HG03457 (cell line): ENCODE measurements around the gene PLXNA4.

Experiments used
- ATAC-seq: cut with Tn5 transposase; IDR thresholded peaks from one replicate; pipeline ENCODE4 v1.9.1; 2021; ENCODE audit warnings: moderate number of reproducible peaks; ENCODE audit not compliant: unreplicated experiment

The PLXNA4 gene

DNA sequence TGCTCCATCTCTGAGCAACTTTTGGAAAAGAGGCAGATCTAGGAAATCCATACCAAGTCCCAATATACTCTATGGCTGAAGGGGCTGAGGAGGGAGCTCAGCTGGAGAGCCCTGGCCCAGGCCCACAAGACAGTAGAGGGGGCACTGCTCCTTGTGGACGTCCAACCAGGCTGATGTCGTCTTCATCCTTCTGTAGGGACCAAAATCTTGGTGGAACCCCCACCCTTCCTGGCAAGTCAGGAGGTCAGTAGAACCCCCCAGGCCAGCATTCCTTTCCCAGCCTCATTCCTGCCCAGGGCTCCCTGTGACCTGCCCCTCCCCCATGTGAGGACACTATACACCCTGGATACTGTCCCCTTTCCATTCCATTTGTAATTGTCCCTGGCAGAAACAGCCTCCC lies 152.0 kb downstream of the PLXNA4 start:
- ATAC-seq: no peak

DNA sequence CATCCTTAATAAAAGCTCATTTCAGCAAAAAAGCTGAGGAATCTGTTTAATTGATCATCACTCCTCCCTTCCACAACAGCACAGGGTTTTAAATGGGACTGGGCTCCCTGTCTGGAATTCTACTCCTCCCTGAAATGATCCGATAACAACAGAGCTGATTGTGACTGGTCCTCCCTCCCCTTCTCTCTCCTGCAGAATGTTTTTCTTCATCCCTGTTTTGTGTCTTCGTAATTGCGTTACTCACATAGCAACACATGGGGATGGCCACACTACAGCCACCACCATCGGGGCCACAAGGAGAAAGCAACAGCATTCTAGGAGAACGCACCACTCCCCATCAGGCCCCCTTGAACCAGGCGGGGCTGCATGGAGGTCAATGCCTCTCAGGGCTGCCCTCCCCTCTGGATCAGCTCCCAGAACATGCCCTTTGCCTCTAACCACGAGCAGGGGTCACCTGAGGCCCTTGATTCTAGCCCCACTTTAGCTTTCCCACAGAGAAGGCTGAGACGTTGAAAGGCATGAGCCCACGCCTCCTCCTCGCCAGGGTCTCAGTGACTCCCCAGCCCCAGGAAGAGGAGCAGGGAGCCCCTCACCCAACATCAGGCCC lies 152.6 kb downstream of the PLXNA4 start:
- ATAC-seq: no peak

DNA sequence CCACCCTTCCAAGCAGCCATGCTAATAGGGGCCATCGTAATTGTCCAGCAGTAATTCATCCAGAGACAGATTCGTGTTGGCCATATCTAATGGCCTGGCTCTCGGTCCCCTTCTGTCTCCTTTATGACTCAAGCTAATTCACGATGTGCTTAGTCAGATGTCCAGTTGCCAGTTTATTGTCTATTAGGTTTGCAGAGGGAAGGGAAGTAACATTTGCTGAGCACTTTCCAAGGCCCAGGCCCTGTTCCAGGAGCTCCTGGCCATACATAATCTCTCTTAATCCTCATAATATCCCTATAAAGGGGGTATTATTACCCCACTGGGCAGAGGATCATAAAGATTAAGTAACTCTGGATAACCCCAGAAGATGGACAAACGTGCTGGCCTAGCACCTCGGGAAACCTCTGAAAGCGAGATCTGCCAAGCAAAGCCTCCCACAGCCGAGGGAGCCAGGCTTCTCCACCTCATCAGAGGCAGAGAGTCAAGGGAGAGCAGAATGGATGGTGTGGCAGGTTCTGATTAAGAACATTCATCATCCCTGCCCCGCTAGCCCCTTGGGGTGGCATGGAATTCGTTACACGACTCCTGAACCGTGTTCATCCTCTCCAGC lies 153.7 kb downstream of the PLXNA4 start:
- no peak for ATAC-seq

DNA sequence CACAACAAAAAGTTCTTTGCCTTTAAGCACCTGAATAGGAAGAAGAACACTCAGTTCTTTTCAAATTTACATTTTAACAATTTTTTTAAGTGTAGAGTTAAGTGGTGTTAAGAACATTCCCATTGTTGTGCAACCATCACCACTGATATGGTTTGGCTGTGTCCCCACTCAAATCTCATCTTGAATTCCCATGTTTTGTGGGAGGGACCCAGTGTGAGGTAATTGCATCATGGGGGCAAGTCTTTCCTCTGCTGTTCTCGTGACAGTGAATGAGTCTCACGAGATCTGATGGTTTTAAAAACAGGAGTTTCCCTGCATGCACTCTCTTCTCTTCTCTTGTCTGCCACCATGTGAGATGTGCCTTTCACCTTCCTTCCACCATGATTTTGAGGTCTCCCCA lies 155.7 kb downstream of the PLXNA4 start:
- no peak for ATAC-seq

DNA sequence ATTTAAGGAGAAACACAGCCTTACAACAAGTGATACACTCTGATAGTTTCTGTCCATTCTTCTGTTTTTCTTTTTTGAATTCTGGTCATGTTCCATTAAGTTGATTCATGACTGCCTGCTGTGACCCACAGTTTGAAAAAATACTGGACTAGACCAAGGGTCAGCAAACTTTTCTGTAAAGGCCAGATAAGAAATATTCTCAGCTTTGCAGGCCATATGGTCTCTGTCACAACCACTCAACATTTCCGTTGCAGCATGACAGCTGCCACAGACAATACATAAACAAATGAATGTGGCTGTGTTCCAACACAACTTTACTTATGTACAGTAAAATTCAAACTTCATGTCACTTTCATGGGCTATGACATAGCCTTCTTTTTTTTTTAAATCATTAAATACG lies 156.7 kb downstream of the PLXNA4 start:
- no peak for ATAC-seq

DNA sequence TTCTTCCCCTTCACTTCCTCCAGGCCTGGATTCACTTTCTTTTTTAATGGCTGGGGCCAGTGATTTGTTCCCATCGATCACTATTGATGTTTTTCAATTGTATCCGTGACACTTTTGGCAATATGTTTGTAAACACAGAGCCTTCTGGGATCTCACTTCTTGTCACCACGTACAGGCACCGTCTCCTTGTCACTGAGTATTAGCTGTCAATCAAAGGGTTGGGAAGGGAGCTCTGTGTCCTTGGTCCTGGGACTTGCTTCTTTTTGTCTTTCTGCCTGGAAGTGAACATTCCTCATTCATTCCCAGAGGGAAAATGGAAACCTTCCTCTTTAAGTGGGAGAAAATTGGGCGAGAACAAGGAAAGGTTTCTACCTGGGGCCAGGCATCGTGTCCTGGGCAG lies 157.4 kb downstream of the PLXNA4 start:
- ATAC-seq: no peak

DNA sequence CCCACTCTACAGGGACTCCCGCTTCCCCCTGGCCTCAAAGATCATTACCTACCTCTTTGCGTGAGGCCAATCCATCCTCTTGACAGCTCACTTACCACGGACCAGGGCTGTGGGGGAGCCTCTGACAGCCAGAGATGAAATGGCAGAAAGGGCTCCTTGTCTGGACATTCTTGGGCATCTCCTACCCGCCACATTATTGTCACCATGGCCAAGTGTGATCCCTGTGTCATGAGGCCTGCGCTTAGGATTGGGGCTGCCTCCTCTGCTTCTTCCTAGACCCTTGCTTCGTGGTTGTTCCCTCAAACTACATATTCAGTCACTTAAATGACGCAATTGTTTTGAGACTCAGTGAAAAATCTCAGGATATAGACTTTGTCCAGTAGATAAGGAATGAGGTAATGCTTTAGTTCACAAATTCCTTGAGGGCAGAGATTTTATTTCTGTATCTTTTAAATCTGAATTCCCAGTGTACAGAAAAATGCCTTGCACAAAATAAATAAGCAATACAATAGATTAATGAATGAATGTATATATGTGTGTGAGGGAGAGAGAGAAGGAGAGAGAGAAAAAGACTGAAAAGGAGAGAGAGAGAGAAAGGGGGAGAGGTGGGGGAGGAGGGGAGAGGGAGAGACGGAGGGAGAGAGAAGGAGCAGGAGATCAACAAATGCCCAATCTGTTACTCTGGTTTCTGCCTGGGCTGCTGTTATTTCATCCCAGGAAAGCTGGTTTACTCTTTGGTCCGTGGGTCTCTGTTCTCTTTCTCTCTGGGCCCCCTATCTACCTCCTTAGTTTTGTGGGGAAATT lies 159.0 kb downstream of the PLXNA4 start:
- ATAC-seq: no peak

DNA sequence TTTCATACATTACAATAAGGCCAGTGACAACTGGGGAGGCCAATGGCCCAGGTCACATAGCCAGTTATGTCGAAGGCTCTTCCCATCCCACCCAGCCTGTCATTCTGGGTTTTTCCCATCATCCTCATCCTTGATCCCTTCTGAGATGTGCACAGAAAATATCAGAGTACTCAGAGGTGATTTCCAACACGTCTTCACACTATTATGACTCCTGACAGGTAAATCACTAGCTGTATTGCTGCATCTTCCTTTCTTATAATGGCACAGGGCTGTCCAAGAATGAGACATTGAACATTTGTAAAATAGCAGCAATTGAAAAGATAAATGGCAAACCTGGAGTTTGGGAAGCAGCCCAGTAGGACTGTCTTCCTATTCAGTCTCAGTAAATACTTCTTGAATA lies 159.9 kb downstream of the PLXNA4 start:
- no peak for ATAC-seq

DNA sequence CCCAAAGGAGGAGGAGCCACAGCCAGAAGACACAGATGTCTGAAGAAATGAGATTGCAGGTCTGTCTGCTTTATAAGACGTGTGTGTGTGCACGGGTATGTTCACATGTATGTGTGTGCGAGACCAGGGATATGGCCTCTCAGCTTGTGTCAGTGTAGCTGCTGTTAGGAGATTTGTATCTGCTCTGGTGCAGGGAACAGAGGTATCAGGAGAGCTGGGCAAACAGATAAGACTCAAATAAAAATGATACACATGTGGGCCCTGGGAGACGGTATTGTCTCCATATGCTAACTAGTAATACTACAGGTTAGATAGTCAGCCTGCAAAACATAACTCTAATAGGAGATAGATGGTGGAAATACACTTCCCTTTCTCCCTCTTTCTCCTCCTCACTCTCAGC lies 161.0 kb downstream of the PLXNA4 start:
- no peak for ATAC-seq

DNA sequence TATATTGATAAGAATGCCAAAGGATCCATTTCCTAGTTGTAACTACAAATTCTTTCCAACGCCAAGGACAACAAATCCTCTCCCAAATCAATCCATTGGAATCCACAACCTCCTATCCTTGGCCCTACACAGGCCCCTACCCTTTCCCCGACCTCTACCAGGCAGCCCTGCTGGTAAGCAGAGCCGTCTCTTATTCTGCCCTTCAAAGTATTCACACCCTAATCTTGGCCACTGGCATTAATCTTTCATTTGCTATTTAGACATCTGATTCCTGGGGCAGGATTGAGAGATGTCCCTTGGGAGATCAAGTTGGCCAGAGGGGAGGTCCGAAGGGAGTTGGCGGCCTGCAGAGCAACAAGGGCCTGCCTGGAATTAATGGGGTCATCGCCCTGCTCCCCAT lies 161.4 kb downstream of the PLXNA4 start:
- no peak for ATAC-seq

DNA sequence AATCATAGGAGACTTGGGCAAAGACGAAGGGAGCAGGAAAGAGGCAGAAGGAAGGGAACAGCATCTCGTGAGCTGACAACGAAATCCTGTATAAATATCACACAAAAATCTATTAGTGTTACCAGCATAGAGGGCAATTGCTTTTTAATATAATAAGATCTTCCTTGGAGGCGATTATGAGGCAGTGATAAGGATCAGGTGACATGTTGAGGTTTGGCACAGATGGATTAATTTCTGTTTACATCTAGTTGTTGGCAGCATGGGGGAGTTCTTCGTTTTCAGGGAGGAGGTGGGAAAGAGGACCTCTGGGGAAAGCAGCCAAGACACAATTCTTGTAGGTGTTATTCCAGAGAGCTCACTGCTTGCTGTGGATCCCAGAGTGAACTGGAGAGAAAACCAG lies 163.8 kb downstream of the PLXNA4 start:
- no peak for ATAC-seq

DNA sequence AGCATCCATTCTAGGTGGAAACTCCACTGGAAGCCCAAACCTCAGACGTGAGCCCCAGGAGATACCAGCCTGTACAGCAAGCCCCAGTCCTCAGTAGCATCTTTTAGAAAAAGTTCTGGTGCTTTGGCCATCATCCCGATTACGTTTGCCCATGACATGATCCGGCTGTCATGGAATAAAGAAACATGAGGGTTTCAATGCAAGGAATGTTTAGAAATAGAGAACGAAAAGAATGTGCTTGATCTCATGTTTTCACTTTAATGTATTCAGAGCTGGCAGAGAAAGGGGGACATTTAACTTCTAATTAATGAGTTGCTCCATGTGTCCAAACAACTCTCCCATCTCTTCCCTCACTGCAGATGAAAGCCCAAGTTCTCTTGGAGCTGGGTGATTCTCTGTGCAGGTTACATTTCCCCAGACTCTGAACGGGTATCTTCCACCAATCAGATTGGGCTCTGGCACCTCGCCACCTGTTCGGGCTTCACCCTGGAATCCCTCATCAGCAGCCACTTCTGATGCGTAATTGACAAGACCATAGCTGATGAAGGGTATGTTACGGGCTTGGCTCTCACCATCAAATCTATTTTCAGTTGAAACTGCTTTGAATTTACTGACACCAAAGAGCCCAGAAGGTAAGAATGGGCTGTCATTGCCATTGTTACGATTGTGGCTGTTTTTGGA lies 165.3 kb downstream of the PLXNA4 start:
- ATAC-seq: no peak

DNA sequence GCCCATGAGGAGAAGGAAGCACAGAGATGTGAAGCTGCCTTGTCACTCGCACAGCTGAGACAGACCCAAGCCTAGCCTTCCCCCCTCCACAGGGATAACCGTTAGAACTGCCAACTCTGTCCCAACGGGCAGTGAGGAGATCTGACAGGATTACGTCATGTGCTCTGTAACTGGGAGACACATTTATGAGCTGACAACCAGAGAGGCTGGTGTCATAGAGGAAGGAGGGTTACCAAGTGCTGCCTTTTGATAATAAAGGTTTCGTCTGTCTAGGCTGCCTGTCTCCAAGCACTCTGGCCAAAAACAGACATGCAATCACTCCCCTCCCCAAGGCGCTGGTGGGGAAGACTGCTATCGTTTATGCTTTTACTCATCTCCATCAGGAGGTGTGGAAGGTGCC lies 165.9 kb downstream of the PLXNA4 start:
- ATAC-seq: no peak

DNA sequence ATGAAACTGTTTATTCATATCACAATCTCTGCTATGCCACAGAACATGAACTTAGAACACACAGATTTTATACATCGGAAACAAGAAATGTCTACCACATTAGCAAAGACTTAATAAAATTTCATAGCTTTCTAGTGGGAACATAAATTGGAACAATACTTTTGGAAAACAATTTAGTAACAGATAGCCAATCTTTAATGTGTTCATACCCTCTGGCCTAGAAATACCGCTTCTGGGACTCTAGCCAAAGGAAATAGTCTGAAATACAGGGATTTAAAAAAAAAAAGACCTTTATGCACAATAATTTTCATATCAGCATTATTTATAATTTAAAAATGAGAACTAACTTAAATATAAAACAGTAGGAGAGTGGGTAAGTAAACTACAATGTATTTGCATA lies 168.5 kb downstream of the PLXNA4 start:
- no peak for ATAC-seq

DNA sequence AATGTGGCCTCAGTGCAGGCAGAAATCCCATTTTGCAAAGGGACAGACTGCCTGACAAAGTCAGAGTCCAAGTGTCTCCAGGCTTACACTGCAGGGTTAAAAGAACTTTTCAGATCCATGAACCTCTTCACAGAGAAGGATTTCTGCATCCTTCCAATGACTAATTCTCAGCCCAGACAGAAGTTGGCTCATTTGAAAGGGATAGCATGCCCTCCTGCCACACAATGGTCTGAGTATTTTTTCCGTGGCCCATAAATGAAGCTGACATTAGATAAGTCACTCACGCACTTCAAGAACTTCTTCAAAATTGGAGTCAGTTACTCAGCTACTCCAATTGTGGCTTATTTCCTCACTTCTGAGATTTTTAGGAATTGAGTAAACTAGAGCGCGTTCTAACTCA lies 170.2 kb downstream of the PLXNA4 start:
- no peak for ATAC-seq

DNA sequence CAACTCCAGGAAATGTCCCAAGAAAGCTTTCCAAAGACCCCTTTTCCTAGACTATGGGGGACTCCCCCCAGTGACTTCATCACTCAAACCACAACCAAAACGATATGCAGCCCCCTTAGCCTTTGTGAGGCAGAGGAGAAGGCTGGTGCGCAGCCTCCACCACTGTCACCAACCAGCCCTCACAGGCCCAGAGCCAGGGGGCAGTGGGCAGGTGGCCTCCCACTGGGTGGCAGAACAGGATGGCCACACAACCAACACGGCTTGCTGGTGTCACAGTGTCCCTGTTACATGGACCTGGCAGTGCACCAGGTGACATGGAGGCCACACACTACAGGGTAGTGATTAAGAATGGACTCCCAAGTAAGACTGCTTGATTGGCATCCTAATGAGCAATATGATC lies 172.0 kb downstream of the PLXNA4 start:
- no peak for ATAC-seq

DNA sequence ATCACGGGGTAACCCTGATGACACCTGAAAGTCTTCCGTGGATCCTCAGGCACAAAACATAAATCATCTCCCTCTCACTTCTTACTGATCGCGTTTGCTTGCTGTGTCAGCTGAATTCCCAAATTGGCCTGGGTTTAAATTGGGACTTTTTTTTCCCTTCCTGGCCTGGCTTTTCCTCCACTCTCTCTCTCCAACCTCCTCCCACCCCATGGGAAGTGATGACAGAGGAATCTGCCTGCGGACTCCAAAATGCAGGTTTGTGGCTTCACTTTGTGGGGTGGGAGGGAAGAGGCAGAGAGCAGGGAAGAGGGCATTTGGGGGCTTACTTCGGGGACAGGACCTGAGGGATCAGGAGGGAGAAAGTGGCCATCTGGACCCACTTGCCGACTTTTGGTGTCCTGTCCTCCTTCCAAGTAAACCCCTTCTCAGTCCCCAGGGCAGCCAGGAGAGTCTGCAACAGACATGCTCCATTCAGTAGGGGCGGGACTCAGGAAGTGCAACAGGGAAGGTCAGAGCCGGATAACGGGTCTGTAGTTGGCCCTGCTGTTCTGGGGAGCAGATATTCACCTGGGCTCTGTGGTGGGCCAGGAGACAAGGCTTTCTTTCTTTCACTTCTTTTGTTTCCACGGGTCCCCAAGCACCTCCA lies 172.7 kb downstream of the PLXNA4 start:
- no peak for ATAC-seq

DNA sequence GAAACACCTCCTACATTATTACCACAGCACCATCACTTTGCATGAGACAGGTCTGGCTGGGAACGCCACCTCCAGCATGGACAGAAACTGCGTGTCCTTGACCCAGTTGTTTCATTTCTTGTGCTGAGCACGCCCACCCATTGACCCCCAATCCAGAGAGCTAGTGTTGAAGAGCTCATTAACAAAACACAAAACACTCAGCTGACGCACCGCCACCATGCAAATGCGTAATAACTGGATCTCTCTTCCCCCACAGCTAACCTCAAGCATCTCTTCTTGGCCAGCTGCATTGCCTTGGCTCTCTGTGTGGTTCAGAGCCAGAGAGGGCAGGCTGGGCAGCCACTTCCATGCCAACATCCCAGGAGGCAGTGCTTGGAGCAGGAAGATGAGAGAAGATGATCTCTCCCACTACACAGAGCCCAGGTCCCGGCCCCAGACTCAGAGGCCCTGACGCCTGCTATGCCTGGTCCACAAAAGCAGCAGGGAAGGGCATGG lies 173.5 kb downstream of the PLXNA4 start:
- no peak for ATAC-seq

DNA sequence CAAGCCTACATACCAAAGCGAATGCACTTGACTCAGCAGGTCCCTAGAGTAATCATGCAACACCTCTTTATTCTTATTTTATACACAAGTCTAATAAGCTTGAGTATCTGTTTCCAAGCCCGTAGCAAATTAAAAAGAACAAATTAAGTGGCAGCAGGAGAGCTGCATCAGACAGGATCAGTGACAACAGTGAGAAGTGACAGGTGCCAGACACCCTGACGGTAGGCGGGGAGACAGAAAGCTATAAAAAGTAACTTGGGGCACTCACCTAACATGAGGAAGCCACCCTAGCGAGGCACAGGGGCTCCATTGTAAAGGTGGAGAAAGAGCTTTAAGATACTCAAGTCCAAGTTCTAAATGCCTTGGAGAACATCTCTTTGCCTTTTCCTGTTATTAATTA lies 174.2 kb downstream of the PLXNA4 start:
- no peak for ATAC-seq

DNA sequence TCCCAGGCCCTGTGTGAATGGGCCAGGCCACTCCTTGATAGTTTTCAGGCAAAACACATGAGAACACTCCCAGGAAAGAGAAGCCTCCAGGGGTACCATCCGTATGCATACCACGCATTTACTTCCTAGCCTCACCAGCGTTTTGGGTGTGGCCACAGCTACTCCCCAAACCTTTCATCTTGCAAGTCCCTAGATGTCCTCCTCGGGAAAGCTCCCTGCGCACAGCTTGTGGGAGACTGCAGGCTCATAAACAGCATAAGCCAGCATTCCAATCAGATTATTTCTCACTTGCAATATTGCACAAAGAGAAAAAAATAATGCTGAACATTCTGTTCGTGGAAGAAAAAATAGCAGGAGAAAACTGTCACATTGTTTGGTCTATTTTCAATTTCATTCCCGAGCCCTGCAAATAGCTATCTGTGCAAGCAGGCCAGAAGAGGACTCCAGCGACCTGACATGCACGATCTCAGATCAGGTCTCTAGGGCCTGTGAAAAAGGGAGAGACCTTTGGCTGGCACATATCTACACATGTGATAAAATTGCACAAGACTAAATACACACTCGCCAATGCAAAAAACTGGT lies 175.6 kb downstream of the PLXNA4 start:
- ATAC-seq: no peak

DNA sequence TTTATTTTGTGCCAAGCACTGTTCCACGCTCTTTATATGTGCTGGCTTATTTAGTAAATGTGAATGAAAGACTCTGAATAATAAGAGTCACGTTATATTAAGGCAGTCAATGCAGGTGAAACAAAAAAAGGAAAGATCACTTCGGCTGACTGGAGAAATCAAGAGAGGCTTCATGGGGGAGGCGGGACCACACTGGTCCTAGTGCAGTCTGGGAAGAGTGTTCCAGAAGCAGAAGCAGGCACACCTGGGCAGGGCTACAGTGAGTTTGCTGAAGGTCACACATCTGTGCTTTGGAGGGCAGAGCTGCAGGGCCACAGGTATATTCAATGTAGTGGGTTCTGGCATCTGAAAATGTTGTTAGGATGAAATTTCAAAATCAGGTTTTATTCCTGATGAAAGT lies 176.9 kb downstream of the PLXNA4 start:
- no peak for ATAC-seq
